ENCODE results near the gene RERE.

RERE gene

DNA sequence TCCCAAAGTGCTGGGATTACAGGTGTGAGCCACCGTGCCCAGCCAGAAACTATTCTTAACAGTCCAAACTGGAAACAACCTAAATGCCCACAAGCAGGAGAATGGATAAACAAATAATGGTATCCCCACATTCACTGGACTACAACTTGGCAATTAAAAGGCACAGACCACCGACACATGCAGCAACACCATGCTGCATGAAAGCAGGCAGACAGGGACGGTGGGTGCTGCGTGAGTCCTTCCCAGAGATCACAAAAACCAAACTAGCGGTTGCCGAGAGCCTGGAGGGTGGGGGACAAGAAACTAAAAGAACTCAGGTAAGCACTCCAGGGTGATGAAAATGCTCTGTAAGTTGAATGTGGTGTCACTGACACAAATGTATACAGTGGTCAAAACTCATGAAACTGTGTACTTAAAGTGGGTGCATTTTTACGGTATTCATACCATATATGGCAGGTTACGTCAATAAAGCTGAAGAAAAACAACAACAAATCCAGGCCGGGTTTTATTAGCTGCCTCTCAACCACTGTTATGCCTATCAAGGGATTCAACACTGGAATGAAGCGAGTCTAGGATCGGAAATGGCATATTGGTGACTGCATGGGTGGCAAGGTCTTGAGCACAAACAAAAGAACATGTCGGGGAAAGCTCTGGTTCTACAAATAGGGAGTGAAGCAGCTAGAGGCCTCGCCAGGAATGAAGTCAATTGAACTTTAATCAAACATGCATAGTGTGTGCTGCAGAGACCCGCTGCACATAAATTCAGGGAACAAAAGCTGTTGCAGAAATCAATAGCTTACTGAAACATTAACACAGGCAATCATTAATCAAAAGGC is 447.2 kb downstream of the RERE start:
- no peak for DNase-seq

DNA sequence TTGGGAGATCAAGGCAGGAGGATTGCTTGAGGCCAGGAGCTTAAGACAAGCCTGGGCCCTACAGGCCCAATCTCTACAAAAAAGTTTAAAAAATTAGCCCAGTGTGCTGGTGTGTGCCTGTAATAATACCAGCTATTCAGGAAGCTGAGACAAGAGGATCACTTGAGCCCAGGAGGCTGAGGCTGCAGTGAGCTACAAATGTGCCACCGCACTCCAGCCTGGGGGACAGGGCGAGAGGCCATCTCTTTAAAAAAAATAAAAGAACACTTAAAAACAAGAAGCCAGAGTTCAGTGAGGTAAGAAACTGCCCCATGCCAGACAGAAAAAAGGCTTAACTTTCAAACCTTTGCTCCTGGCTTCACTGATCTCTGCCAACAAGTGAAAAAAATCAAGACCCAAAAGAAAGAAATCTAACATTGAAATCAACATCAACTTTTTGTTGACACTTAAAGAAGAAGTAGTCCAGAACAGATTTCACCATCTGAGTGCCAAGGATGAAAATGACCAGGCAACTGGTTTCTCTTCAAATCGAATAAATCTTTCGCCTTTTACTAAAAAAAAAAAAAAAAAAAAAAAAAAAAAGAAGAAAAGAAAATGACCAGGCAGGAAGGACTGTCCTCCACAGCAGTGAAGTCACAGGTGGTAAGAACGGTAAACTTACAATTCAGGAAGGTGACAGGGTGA is 448.3 kb downstream of the RERE start:
- no peak for DNase-seq

- no peak for DNase-seq
Observed at GRCh38 chr1:8367571-8368194, 449.8 kb downstream of the RERE start.

DNA sequence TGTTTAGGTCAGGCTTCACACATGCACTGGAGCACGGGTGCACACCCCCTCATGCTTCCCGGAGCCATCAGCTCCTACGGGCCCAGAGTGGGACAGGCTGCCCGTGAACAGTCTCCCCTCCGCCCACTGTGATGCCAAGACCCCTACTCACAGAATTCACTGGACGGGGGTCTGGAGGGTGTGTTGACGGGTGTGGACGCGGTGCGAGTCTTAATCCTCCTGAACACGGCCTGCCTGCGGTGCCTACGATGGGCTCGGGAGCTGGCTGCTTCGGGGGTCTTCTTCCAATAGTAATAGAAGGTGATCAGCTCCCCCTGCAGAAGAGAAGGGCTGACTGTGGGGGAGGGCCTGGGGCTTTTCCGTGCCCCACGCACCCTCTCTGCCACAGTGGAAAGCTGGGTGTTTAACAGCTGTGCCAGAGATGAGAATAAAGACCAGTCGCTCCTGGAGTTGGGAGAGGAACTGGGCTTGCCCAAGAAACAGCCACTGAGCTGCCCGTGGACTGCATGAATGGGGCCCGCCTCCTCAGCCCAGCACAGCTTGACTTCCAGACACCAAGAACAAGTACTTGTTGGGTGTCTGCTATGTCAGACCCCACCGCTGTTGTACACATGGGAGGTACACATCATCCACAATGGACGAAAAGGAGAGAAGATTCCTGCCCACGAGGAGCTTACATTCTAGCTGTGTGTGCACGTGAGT is 451.6 kb downstream of the RERE start:
- no peak for DNase-seq

DNA sequence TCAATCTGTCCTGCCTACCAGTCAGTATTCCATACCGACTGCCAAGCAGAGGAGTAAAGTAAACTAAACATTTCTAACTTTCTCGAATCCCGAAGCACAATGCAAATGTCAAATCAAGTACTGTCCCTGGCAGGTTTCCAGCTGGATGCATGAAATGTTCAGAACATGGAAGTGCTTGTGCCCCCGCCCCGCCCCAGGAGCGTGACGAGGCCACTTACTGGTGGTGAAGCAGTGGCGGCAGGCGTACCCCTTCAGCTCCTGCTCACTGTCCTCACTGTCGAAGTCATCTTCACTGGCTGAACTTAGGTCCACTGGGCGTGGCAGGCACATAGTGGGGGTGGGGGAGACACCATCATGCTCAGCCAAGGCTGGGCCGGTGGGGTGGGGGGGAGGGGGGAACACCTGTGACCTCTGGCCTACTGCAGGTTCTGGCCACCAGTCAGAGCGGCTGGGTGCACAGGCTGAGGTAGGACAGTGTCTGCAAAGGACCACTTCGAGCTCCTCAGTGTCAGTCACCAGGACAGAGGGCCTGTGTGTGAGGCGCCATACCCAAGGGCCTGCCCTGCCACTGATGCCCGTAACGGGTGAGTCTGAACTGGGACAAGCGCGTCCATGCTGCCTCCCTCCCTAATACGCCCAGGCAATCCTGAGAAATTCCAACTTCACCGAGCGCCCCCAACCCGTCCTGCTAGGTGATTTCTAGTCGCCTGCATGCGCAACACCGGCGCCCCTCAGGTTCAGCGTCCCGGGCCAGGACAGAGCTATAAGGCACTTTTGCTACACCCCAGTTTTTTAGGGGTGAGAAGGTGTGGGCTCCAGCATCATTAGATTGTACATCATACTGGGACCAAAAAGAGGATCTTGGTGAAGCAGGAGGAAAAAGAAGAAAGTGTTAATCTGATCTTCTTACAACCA is 452.7 kb downstream of the RERE start:
- DNase-seq, result no peak

DNA sequence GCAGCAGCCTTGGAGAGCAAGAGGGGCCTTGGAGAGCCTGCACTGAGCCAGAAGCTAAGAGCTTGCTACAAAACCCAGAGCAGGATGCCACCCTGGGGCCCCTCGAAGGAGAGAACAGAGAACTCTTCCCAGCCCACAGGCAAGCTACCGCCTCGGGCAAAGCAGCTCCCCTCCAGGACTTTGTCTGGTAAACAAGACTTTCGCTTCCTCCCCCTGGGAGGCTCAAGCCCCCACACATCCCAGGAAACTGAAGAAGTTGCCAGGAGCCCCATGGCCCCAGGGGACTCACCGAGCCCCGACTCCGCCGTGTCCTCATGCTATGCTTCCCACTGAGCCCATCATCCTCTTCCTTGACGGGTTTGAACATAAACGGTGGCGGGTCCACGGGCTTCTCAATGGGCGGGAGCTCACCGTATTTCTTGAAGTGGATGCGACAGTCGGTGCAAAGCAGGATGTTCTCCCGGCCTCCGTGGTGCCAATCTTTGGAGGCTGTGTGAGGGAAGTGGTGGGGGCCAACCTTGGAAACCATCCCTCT is 453.6 kb downstream of the RERE start:
- DNase-seq, result no peak

DNA sequence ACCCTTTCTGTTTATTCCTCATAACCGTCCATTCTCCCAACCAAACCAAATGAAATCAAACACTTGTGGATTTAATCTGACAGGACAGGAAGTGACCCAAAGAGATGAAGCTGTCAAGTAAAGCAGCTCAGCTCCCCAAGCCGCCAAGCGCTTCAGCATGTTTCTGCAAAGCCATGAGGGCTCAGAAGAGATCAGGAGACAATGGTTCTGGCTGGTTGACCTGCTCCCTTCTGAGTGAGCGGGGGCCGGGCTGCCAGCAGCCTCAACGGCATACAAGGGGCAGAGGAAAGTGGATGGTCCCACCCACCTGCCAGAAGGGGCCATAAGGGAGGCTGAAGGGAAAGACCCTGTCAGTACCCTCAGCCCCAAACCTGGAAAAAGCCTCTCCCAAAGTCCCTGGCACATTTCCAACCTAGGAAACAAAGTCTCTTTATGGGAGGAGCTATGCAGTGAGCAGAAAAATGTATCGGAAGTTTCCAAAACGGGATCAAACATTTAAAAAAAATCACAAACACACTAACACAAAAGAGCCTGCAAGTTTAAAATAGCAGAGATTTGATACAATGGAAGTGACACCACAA is 454.2 kb downstream of the RERE start:
- no peak for DNase-seq

DNA sequence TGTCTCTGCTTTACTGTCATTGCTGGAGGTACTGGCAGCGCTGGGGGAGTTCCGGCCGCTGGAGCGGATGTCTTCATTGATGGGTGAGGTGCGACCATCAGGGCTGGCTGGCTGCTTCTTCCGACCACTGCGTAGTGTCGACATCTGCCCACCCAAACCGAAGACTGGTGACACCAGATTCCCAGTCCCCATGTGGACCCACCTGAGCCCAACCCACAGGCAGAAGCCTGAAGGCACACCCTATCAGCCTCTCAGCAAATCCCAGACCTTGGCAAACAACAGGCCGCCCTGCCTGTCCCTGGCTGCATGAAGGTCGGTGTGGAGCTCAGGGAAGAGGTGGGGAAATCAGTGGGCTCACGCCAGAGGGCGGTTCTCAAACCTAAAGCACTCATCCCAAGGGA is 454.7 kb downstream of the RERE start:
- no peak for DNase-seq

- DNase-seq, result no peak
Observed at GRCh38 chr1:8361198-8361849, 456.1 kb downstream of the RERE start.

DNA sequence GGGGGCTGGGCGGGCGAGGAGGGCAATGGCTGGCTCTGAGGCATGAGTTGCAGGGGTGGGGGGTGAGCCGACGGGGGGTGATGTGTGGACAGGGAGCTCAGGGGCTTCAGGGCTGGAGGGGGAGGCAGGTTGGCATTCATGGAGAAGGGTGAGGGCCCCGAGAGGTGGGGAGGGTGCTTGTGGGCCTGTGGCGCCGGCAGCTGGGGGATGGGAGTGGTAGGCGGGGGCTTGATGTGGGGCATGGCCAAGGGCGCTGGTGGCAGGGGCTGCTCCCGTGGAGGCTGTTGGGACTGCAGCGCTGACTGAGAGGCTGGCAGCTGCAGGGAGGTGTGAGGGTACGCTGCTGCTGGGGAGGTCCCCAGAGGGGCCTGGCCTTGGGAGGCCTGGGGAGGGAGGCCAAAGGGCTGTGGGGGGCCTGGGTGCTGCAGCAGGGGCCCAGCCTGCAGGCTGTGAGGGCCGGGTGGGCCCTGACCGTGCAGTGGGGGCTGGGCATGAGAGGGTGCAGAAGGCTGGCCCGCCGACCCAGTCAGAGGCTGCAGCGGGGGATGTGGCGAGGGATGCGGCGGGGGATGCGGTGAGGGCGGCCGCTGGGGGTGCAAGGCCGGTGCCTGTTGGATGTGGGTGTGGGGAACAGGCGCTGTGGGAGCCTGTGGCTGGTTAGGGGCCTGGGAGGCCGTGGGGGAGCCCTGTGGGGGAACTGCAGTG is 456.8 kb downstream of the RERE start:
- DNase-seq, result no peak

- no peak for DNase-seq
Observed at GRCh38 chr1:8359617-8360481, 457.6 kb downstream of the RERE start.

- no peak for DNase-seq
Observed at GRCh38 chr1:8358897-8359616, 458.4 kb downstream of the RERE start.

- no peak for DNase-seq
Observed at GRCh38 chr1:8358241-8358896, 459.1 kb downstream of the RERE start.

GRCh38 chr1:8357329-8358101 is 459.9 kb downstream of the RERE start:
- DNase-seq, result no peak

GRCh38 chr1:8356256-8357209 is 460.9 kb downstream of the RERE start:
- DNase-seq, result no peak

Data from NCI-H1694 (cell line).